Mucosa of descending colon (tissue), 3 donors: ENCODE results near the gene NELL1. TPM values are rescaled to one million over a fixed set of nuclear protein-coding genes. Genes with fewer than 3 reads are reported as not detected.

Experiments used
- ATAC-seq: fragments of 200-7000 bp; cut with Tn5 transposase; one replicate; pipeline ENCODE4 v1.9.1; 2020; ENCODE audit warnings: mild to moderate bottlenecking, moderate library complexity
- DNase-seq, 3 donors: peaks; one replicate each; pipeline ENCODE4 v3.0.0-alpha.2; 2020
- H3K36me3 ChIP-seq: fragments of 200-600 bp; one replicate; pipeline ENCODE4 v1.8.0; 2021; ENCODE audit warnings: low read depth, mild to moderate bottlenecking
- H3K4me1 ChIP-seq: fragments of 200-600 bp; one replicate; pipeline ENCODE4 v1.8.0; 2021; ENCODE audit warnings: low read depth, mild to moderate bottlenecking
- H3K4me3 ChIP-seq: fragments of 200-600 bp; one replicate; pipeline ENCODE4 v1.8.0; 2021; ENCODE audit warnings: mild to moderate bottlenecking
- H3K9me3 ChIP-seq: fragments of 200-600 bp; one replicate; pipeline ENCODE4 v1.8.0; 2021; ENCODE audit warnings: mild to moderate bottlenecking
- intact Hi-C, 2 donors: fragments of 100-400 bp; cut with DNase I in 1 of 2; cut with micrococcal nuclease in 1 of 2; formaldehyde crosslinking; loops; one replicate each; pipeline versions ENCODE4 v1.11.0 to v1.11.1; 2022; cut with DNase I, micrococcal nuclease
- total RNA-seq, 3 donors: library from RNA; stranded (reverse); fragmentation: NEBNext Ultra II Directional in 2 of 3; extraction: Animal tissue kit (Norgen Biotek cat#: 25700) in 2 of 3; gene quantifications; one replicate each; pipeline versions ENCODE4 v1.2.1 to v1.2.4, GENCODE V29; 2021 to 2023
- TF ChIP-seq, protein P1 (sequence below): fragments of 200-600 bp; IDR thresholded peaks from one replicate; pipeline ENCODE4 v1.8.0; 2022; ENCODE audit warnings: antibody characterized with exemption, mild to moderate bottlenecking
- donor health status: DM: no; HTN: no; CAD: no; lungs with moderate emphysema.
- donor health status: DM: no; HTN: no; CAD: no.
- donor health status: DM: no; HTN: yes; CAD: no.

Gene NELL1
- total RNA-seq, 3 donors from 2014 or later: 0.20 to 0.73 (median 0.31) TPM

DNA sequence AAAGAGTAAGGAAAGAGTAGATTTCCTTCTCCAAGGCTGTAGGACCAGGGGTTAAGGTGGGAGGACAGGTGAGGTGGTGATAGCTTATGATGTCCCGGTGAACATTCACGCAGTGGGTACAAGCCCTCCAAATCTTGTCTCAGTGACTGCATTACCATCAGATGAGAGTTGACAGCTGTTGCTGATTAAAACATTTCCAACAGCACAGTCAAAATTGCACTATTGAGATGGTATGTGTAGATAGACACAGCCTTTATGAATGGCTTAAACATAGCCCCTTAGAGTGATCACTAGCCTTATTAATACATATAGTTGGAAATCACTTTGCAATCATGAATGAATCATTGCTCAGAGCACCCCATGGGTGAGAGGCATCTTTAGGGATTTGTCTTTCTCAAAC lies 7.3 kb downstream of the NELL1 start:
- Histone ChIP-seq H3K4me3 (no peak overlapping the region), H3K36me3 (no peaks in the 10 kb centered on the region), H3K4me1 (no peaks in the 10 kb centered on the region), H3K9me3 (no peaks in the 10 kb centered on the region)
- ATAC-seq: no peak
- TF ChIP-seq, protein P1, sequence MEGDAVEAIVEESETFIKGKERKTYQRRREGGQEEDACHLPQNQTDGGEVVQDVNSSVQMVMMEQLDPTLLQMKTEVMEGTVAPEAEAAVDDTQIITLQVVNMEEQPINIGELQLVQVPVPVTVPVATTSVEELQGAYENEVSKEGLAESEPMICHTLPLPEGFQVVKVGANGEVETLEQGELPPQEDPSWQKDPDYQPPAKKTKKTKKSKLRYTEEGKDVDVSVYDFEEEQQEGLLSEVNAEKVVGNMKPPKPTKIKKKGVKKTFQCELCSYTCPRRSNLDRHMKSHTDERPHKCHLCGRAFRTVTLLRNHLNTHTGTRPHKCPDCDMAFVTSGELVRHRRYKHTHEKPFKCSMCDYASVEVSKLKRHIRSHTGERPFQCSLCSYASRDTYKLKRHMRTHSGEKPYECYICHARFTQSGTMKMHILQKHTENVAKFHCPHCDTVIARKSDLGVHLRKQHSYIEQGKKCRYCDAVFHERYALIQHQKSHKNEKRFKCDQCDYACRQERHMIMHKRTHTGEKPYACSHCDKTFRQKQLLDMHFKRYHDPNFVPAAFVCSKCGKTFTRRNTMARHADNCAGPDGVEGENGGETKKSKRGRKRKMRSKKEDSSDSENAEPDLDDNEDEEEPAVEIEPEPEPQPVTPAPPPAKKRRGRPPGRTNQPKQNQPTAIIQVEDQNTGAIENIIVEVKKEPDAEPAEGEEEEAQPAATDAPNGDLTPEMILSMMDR: no peak
- DNase-seq: no peak
- intact Hi-C loops: no loop called here

DNA sequence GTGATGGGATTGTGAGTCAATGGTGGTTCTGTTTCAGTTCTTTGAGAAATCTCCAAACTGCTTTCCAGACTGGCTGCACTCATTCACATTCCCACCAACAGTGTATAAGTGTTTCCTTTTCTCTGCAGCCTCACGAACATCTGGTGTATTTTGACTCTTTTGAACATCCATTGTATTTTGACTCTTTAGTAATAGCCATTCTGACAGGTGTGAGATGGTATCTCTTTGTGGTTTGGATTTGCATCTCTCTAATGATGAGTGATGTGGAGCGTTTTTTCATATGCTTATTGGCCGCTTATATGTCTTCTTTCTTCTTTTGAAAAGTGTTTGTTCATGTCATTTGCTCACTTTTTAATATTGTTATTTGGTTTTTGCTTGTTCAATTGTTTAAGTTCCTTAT lies 19.4 kb downstream of the NELL1 start:
- intact Hi-C loops: no loop called here
- no peak for ATAC-seq
- DNase-seq: no peak
- Histone ChIP-seq H3K9me3 (no peaks in the 10 kb centered on the region), H3K4me1 (no peaks in the 10 kb centered on the region), H3K4me3 (no peak overlapping the region), H3K36me3 (no peaks in the 10 kb centered on the region)
- TF ChIP-seq, protein P1: no peak

DNA sequence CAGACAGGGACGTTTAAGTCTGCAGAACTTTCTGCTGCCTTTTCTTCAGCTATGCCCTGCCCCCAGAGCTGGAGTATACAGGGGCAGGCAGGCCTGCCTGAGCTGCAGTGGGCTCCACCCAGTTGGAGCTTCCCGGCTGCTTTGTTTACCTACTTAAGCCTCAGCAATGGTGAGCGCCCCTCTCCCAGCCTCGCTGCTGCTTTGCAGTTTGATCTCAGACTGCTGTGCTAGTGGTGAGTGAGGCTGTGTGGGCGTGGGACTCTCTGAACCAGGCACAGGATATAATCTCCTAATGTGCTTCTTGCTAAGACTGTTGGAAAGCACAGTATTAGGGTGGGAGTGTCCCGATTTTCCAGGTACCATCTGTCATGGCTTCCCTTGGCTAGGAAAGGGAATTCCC lies 38.5 kb downstream of the NELL1 start:
- ATAC-seq (no peak), DNase-seq (no peak)
- no peaks in the 10 kb centered on the region for H3K36me3 ChIP-seq
- H3K4me1 ChIP-seq: no peaks in the 10 kb centered on the region
- TF ChIP-seq, protein P1: no peak
- H3K9me3 ChIP-seq: peaks cover 3% of the 10 kb centered on the region
- intact Hi-C loops: no loop called here
- no peak overlapping the region for H3K4me3 ChIP-seq

DNA sequence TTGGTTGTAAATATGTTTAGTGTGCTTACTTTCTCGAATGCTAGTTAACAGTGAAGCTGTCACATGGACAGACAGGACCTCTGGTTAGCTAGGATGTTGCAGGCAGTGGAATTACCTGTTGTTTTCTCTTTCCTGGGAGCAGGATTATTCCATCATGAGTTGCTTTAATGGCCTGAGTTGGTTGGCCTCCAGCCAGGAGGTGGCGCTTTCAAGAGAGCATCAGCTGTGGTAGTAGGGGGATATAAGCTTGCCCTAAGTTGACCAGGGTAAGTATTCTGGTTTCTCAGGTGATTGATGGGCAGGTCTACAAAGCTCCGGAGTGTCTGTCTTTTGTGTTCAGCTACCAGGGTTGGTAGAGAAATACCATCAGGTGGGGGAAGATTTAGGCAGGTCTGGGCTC lies 43.5 kb downstream of the NELL1 start:
- no peak overlapping the region for H3K4me3 ChIP-seq
- ATAC-seq (no peak), DNase-seq (no peak)
- H3K36me3 ChIP-seq: no peaks in the 10 kb centered on the region
- no peaks in the 10 kb centered on the region for H3K4me1 ChIP-seq
- TF ChIP-seq, protein P1: no peak
- H3K9me3 ChIP-seq: no peaks in the 10 kb centered on the region
- intact Hi-C loops: no loop called here

DNA sequence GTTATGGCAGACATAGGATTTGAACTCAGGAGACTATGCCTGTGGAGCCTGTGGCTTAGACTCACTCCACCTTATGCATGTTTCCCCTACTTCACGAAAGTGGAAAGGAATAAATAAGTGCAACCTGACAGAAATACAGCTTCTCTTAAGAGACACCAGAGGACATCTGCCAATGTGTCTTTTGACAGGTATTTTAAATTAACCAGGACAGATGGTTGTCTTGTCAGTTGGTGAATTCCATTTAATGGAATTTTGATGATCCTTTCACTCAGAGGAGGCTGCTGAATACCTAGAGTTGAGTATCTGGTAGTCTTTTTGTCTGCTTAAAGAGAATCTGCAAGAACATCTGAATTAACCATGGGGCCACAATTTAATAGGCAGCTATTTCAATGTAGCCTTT lies 46.1 kb downstream of the NELL1 start:
- Histone ChIP-seq H3K36me3 (no peaks in the 10 kb centered on the region), H3K4me3 (no peak overlapping the region), H3K9me3 (no peaks in the 10 kb centered on the region), H3K4me1 (no peaks in the 10 kb centered on the region)
- intact Hi-C loops: no loop called here
- no peak for ATAC-seq
- TF ChIP-seq, protein P1: no peak
- no peak for DNase-seq

DNA sequence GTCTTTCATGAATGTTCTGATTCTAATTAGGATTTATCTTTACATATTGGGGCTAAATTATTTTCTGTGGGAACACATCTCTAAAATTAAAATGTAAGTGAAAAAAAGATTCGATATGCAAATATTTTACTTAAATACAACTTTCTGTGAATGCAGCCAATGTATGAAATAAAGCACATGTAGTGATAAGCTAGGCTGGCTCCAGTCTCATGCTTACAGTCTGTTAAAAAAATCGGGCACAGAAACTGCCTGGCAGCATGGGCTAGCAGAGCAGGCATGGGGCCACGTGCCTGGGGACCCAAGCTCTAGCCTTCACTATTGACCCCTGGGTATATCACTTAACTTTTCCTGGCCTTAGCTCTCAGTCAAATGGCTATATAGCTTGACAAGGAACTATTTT lies 46.5 kb downstream of the NELL1 start:
- Histone ChIP-seq H3K36me3 (no peaks in the 10 kb centered on the region), H3K9me3 (no peaks in the 10 kb centered on the region), H3K4me1 (no peaks in the 10 kb centered on the region), H3K4me3 (no peak overlapping the region)
- ATAC-seq (no peak), DNase-seq (no peak)
- intact Hi-C loops: no loop called here
- TF ChIP-seq, protein P1: no peak
